Measurements from ENCODE around the gene DPYSL5.

- TF ChIP-seq POLR2AphosphoS5 (IDR thresholded peaks at IDR 0.05) = no peak
- TF ChIP-seq, protein P1, sequence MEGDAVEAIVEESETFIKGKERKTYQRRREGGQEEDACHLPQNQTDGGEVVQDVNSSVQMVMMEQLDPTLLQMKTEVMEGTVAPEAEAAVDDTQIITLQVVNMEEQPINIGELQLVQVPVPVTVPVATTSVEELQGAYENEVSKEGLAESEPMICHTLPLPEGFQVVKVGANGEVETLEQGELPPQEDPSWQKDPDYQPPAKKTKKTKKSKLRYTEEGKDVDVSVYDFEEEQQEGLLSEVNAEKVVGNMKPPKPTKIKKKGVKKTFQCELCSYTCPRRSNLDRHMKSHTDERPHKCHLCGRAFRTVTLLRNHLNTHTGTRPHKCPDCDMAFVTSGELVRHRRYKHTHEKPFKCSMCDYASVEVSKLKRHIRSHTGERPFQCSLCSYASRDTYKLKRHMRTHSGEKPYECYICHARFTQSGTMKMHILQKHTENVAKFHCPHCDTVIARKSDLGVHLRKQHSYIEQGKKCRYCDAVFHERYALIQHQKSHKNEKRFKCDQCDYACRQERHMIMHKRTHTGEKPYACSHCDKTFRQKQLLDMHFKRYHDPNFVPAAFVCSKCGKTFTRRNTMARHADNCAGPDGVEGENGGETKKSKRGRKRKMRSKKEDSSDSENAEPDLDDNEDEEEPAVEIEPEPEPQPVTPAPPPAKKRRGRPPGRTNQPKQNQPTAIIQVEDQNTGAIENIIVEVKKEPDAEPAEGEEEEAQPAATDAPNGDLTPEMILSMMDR (IDR thresholded peaks at IDR 0.05) = no peak
These were observed 137.9 kb downstream of the DPYSL5 start for GRCh38 chr2:26985807-26986206.
